GM21529 (cell line): ENCODE data around the gene NBPF8.
"Not testable (repeated sequence)": the region's sequence is repeated elsewhere in the genome, so short reads cannot be mapped to it uniquely, and the experiment has no call there.

Experiments
- ATAC-seq: cut with Tn5 transposase; IDR thresholded peaks from one replicate; pipeline ENCODE4 v1.9.1; 2021; ENCODE audit not compliant: unreplicated experiment

The NBPF8 gene, protein sequence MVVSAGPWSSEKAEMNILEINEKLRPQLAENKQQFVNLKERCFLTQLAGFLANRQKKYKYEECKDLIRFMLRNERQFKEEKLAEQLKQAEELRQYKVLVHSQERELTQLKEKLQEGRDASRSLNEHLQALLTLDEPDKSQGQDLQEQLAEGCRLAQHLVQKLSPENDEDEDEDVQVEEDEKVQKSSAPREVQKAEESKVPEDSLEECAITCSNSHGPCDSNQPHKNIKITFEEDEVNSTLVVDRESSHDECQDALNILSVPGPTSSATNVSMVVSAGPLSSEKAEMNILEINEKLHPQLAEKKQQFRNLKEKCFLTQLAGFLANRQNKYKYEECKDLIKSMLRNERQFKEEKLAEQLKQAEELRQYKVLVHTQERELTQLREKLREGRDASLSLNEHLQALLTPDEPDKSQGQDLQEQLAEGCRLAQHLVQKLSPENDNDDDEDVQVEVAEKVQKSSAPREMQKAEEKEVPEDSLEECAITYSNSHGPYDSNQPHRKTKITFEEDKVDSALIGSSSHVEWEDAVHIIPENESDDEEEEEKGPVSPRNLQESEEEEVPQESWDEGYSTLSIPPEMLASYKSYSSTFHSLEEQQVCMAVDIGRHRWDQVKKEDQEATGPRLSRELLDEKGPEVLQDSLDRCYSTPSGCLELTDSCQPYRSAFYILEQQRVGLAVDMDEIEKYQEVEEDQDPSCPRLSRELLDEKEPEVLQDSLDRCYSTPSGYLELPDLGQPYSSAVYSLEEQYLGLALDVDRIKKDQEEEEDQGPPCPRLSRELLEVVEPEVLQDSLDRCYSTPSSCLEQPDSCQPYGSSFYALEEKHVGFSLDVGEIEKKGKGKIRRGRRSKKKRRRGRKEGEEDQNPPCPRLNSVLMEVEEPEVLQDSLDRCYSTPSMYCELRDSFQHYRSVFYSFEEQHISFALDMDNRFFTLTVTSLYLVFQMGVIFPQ

GRCh38 chr1:120414911-120415480 lies at the start of gene NBPF8:
Gene NBPF8 (plus strand): TSS chr1:120415035. CDS start chr1:120436523, 21,488 bp downstream.
- ATAC-seq = peak; percentile 98

DNA sequence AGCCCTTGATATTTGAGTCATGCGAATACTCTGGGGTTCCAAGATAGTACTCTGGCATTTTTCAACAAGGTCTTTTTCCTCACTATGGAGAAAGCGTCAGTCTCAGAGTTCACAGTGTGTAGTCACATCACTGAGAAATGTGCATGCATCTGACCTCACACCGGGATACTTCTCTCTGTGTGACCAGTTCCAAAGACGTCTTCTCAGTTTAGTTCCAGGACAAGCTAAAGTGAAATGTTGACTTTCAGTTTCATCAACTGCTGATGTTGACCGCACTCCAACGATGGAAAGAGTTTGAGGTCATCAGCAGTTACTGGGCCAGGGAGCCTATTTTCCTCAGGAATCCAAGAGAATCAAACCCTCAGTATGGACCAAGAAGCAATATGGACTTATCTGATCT lies 47.1 kb upstream of the NBPF8 start:
- ATAC-seq = not testable (repeated sequence)

GRCh38 chr1:120386651-120387050 lies 28.2 kb upstream of the NBPF8 start:
- not testable (repeated sequence) for ATAC-seq

- not testable (repeated sequence) for ATAC-seq
These were observed 26.2 kb upstream of the NBPF8 start for GRCh38 chr1:120388597-120389126.

DNA sequence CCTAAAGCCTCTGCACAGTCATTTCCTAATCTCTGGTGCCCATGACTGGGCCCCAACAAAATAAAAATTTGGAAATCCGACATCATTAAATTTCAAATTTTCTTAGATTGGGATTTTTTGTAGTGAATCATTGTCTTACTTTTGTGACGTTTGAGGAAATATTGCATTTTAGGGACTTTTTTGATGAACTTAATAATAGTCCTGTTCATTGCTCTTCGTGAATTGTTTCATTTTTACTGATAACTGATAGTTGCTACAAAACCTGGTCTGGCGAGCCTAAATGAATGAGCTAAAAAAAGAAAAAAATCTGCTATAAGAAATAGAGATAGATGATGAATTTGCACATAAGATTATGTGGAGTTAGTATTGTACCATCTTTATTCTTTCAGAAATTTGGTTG lies 23.5 kb upstream of the NBPF8 start:
- not testable (repeated sequence) for ATAC-seq

- ATAC-seq = not testable (repeated sequence)
These were observed 21.3 kb upstream of the NBPF8 start for GRCh38 chr1:120393316-120394232.

GRCh38 chr1:120405348-120405747 lies 9.5 kb upstream of the NBPF8 start:
- ATAC-seq = not testable (repeated sequence)

GRCh38 chr1:120414451-120414850 lies 384 bp upstream of the NBPF8 start:
- ATAC-seq = not testable (repeated sequence)

GRCh38 chr1:120415492-120415961 lies 692 bp downstream of the NBPF8 start:
- peak; percentile 48 for ATAC-seq

DNA sequence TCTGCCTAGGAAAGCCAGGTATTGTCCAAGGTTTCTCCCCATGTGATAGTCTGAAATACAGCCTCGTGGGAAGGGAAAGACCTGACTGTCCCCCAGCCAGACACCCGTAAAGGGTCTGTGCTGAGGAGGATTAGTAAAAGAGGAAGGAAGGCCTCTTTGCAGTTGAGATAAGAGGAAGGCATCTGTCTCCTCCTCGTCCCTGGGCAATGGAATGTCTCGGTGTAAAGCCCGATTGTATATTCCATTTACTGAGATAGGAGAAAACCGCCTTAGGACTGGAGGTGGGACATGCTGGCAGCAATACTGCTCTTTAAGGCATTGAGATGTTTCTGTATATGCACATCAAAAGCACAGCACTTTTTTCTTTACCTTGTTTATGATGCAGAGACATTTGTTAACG lies 10.2 kb downstream of the NBPF8 start:
- not testable (repeated sequence) for ATAC-seq

GRCh38 chr1:120431626-120432025 lies 16.8 kb downstream of the NBPF8 start:
- not testable (repeated sequence) for ATAC-seq

DNA sequence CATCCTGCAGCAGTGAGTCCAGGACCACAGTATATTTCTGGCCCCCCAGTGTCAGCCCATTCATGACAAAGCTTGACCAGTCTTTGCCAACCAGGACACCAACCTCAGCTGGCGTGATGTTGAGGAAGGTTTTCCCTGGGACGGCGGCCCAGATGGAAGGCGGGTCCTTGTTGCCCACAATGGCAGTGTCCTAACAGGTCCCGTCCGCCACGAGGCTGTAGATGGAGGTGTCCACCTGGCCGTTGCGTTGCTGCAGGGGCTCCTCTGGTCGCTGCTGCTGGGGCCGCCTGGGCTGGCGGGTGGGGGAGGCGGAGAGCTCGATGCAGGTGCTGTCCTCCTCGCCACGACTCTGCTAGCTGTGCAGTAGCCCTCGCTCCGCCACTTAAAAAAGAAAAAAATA lies 19.0 kb downstream of the NBPF8 start:
- not testable (repeated sequence) for ATAC-seq

DNA sequence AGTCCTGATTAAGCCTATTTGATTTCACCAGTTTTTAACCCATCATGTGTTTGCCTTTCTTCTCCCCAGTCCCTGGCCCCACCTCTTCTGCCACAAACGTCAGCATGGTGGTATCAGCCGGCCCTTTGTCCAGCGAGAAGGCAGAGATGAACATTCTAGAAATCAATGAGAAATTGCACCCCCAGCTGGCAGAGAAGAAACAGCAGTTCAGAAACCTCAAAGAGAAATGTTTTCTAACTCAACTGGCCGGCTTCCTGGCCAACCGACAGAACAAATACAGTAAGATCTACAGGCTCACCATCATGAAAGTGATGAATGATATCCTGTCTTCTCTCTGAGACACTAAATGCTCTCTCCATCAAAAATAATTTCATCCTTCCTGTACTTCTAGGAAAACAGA lies 34.3 kb downstream of the NBPF8 start:
- ATAC-seq = not testable (repeated sequence)
